ENCODE results near the gene ANO2. TPM values are rescaled to one million over a fixed set of nuclear protein-coding genes. Genes with fewer than 3 reads are reported as not detected.

Gene ANO2
- total RNA-seq, 4 donors from 2014 or later, result 0.59 to 51.7 (median 15.1) TPM

DNA sequence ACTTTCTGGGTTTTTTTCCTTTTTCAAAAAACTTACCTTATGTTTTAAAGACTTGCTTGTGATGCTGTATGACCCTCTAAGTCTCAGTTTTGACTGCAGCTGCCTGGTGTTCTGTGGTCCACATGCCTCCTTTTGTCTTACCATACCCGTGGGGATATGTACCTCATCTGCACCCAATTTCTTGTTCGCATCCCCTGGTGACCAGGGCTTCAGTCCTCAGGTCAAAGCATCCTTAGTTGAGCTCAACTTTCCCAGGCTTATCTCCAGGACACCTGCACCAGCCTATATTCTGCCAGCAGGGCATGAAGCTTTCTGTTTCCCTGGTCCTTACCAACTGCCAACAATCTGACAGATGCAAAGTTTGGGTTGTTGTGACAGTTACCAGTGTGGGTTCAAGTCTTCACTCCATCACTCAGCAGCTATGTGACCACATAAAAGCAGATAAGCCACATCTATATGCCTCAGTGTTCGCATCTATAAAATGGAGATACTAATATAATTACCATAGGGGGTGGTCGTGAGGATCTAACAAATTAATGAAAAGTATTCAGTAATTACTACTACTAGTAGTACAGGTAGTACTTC lies 419.2 kb downstream of the ANO2 start:
- DNase-seq, result no peak
- intact Hi-C loops (cut with DNase I; ENCODE audit: low total_unique reads), result no loop called here

GRCh38 chr12:5524769-5525436 lies 420.2 kb downstream of the ANO2 start:
- Histone ChIP-seq H3K9me3 (no peaks in the 10 kb centered on the region), H3K36me3 (no peaks in the 10 kb centered on the region), H3K27ac (no peak overlapping the region), H3K27me3 (no peaks in the 10 kb centered on the region), H3K4me1 (no peaks in the 10 kb centered on the region), H3K4me3 (no peak overlapping the region)
- no peak for DNase-seq
- intact Hi-C loops (cut with DNase I; ENCODE audit: low total_unique reads), result no loop called here
- TF ChIP-seq, protein P1, sequence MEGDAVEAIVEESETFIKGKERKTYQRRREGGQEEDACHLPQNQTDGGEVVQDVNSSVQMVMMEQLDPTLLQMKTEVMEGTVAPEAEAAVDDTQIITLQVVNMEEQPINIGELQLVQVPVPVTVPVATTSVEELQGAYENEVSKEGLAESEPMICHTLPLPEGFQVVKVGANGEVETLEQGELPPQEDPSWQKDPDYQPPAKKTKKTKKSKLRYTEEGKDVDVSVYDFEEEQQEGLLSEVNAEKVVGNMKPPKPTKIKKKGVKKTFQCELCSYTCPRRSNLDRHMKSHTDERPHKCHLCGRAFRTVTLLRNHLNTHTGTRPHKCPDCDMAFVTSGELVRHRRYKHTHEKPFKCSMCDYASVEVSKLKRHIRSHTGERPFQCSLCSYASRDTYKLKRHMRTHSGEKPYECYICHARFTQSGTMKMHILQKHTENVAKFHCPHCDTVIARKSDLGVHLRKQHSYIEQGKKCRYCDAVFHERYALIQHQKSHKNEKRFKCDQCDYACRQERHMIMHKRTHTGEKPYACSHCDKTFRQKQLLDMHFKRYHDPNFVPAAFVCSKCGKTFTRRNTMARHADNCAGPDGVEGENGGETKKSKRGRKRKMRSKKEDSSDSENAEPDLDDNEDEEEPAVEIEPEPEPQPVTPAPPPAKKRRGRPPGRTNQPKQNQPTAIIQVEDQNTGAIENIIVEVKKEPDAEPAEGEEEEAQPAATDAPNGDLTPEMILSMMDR (IDR thresholded peaks at IDR 0.05), result no peak

More for the DNA sequence above, 419.2 kb downstream of the ANO2 start:
- TF ChIP-seq, protein P1 (IDR thresholded peaks at IDR 0.05), result no peak
- no peak for TF ChIP-seq POLR2A (IDR thresholded peaks at IDR 0.05)
- Histone ChIP-seq H3K4me1 (no peaks in the 10 kb centered on the region), H3K9me3 (no peaks in the 10 kb centered on the region), H3K4me3 (no peak overlapping the region), H3K36me3 (no peaks in the 10 kb centered on the region), H3K27me3 (no peaks in the 10 kb centered on the region), H3K27ac (no peak overlapping the region)

DNA sequence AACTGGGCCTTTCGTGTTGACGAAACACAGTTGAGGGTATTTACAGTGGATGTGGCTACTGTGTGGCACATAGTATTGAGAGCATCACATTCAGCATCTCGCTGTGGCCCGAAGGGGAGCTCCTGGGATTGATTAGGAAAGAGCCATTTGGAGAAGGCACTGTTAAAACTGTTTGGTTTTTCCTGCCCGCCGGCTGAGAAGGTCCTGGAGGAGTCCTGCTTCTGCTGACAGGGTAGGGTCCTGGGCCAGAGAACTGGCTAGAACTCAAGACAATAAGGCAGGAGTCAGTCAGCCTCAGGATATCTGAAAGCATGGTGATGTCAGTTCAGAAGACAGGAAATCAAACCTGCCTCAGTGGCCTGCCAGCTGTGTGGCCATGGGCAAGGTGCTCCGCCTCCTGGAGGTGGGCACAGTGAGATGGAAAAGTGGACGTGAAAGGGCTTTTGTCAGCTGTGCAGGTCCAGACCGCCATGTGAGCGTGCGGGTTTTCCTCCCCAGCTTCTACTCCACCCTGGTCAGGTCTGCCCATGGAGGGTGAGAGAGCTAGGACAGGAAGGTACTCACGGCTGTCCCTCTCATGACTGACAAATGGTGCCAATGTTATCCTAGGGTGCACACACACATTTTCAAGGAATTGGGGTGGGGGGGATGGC lies 420.8 kb downstream of the ANO2 start:
- TF ChIP-seq POLR2A (IDR thresholded peaks at IDR 0.05), result no peak
- TF ChIP-seq, protein P1 (IDR thresholded peaks at IDR 0.05), result no peak
- H3K36me3 ChIP-seq, result no peaks in the 10 kb centered on the region
- no peak for DNase-seq
- no peak overlapping the region for H3K4me3 ChIP-seq
- no peak overlapping the region for H3K27ac ChIP-seq
- H3K27me3 ChIP-seq, result no peaks in the 10 kb centered on the region
- H3K4me1 ChIP-seq, result no peaks in the 10 kb centered on the region
- H3K9me3 ChIP-seq, result no peaks in the 10 kb centered on the region
- intact Hi-C loops (cut with DNase I; ENCODE audit: low total_unique reads), result no loop called here

DNA sequence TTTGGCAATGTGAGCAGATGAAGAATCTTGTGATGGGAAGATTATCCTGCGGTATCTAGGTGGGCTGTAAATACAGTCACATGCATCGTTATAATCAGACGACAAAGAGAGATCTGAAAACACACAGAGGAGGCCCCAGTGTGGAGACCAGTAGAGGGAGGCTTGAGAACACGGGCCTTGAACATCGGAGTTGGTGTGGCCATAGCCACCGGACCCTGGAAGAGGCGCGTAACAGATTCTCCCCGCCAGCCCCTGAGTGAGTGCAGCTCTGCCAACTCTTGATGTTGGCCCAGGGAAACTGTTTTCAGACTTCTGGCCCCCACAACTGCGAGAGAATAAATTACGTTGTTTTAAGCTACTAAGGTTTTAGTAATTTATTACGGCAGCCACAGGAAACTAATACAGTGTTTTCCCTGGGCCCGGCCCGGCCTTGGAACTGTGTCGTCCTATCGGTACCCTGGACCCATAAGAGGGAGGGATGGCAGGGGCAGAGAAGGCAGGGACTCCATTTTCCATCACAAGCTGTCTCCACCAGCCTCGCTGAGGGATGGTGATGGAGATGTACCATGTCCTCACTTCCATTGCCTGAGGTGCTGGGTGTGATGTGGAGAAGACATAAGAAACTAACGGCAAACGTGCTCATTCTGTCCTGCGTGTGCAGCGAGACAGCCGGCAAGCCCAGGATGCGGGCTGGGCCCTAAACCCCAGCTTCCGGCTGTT lies 421.5 kb downstream of the ANO2 start:
- H3K27me3 ChIP-seq, result no peaks in the 10 kb centered on the region
- H3K27ac ChIP-seq, result no peak overlapping the region
- TF ChIP-seq, protein P1 (IDR thresholded peaks at IDR 0.05), result no peak
- TF ChIP-seq POLR2A (IDR thresholded peaks at IDR 0.05), result no peak
- DNase-seq, result no peak
- H3K36me3 ChIP-seq, result no peaks in the 10 kb centered on the region
- H3K9me3 ChIP-seq, result no peaks in the 10 kb centered on the region
- intact Hi-C loops (cut with DNase I; ENCODE audit: low total_unique reads), result no loop called here
- H3K4me1 ChIP-seq, result no peaks in the 10 kb centered on the region
- no peak overlapping the region for H3K4me3 ChIP-seq

Measured in uterus (tissue), 4 donors.